Activated CD4-positive, alpha-beta T cell treated with anti-CD3 and anti-CD28 coated beads for 48 hours (primary cell): ENCODE results near the gene CBLC.

Experiments
- DNase-seq: peaks from one replicate; pipeline ENCODE4 v3.0.0-alpha.2; 2020

Gene CBLC

DNA sequence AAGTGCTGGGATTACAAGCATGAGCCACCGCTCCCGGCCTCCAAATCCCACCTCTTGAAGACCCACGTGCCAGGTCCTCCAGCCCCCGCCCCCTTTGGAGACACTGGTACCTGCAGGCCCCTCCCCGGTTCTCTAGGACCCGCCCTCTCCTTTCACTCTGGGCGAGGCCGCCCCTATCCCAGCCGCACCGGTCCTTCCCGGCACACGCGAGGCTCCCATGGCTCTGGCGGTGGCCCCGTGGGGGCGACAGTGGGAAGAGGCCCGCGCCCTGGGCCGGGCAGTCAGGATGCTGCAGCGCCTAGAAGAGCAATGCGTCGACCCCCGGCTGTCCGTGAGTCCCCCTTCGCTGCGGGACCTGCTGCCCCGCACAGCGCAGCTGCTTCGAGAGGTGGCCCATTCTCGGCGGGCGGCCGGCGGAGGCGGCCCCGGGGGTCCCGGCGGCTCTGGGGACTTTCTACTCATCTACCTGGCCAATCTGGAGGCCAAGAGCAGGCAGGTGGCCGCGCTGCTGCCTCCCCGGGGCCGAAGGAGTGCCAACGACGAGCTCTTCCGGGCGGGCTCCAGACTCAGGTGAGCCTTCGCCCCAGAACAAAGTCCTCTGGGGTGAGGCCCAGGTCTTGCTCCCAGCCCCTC is at the start of gene CBLC:
CBLC (plus strand) TSS at position 176 of the 633 bp plus-strand sequence; CDS start at position 218, 42 bp downstream.
- DNase-seq = peak; percentile 34

DNA sequence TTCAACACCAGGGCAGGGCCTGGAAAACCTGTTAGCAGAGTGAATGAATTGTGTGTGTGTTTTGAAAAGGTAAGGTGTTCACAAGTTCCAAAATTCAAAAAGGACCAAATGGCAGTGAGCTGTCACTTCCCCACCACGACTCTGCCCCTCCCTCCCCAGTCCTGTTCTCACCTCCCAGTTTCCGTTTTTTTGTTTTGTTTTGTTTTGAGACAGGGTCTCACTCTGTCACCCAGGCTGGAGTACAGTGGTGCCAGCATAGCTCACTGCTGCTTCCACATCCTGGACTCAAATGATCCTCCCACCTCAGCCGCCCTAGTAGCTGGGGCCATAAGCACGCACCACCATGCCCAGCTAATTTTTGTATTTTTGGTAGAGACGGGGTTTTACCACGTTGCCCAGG is 49.5 kb upstream of the CBLC start:
- no peak for DNase-seq

- DNase-seq = no peak
Observed at GRCh38 chr19:44729516-44730033, 48.1 kb upstream of the CBLC start.

GRCh38 chr19:44731081-44731480 is 46.6 kb upstream of the CBLC start:
- DNase-seq = no peak

DNA sequence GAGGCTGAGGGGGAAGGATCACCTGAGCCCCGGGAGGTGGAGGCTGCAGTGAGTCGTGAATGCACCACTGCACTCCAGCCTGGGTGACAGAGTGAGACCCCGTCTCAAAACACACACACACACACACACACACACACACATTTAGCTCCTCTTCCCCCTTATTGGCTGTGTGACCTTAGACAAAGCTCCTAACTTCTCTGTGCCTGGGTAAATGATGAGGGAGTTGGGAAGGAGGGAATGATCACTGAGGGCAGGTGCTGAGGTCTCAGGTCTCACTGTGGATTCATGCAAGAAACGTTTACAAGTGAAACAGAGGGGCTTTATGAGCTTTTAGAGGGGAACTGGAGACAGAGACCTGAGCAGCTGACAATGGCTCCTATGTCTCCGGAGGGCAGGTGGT is 46.1 kb upstream of the CBLC start:
- no peak for DNase-seq

DNA sequence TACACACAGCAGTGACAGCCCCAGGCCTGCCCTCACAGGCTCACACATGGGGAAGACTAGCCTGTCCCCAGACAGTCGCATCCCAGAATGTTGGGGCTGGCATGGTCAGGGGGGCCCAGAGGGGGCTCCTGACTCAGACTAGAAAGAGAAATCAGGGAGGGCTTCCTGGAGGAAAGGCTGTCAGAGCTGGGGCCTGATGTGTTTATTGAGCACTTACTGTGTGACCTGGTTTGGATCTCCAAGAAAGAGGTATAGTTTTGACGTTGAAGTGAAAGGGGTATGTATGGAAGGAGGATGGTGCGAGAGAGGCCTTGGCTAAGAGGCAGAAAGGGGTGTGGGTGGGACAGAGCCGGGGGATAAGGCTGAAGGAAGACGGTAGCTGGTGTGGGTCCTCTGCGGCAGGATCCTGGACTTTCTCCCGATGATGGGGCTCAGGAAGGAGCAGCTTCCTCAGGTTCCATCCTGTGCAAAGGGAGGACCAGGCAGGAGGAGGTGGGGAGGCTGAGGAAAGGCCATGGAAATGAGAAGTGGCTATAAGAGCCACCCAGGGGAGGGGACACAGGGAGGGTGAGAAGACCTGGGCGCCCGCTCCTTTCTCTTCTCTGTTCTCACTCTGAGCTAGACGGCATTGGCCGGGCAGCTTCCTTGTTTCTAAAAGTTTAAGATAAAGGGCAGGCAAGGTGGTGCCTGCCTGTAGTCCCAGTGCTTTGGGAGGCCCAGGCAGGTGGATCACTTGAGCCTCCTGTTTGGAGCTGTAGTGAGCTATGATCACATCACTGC is 45.3 kb upstream of the CBLC start:
- no peak for DNase-seq

- no peak for DNase-seq
Observed at GRCh38 chr19:44734357-44734756, 43.3 kb upstream of the CBLC start.

DNA sequence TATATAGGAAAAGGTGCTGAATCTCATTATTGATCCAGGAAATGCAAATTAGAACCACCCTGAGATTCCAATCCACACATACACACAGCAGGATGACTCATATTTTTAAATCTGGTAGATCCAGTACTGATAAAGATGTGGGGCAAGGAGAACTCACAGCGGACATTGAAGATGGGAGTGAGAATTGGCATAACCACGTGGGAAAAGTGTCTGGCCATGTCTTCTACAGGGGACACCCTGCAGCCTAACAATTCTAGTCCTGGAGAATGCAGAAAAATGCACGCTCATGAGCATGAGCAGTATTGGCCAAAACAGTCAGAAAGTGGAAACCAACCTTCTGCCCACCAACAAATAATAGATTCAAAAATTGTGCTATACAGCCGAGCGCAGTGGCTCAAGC is 42.7 kb upstream of the CBLC start:
- DNase-seq = no peak

- no peak for DNase-seq
Observed at GRCh38 chr19:44737238-44738071, 40.2 kb upstream of the CBLC start.

- no peak for DNase-seq
Observed at GRCh38 chr19:44738136-44738535, 39.6 kb upstream of the CBLC start.

GRCh38 chr19:44738603-44739558 is 38.8 kb upstream of the CBLC start:
- no peak for DNase-seq

GRCh38 chr19:44740351-44740824 is 37.3 kb upstream of the CBLC start:
- DNase-seq = no peak

- DNase-seq = no peak
Observed at GRCh38 chr19:44741258-44741731, 36.4 kb upstream of the CBLC start.

DNA sequence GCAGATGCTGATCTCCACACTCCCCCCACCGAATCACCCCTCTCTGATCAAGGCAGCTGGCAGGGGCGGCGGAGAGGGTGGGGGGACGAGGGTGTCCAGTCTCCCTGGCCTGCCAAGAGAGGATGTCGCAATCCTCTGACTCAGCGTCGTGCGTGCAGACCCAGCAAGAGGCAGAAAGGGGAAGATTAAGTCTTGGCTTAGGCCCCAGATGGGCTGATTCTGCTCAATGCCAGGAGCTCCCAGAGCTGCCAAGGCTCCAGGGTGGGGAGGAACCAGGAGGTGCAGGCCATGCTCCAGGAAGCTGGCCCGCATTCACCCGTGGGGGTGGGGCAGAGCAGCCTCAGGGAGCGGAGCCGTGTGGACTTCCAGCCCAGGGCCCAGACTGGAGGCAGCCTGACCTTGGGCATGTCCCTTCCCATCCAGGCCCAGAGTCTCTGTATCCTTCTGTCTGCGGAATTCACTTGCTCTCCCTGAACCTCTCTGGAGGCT is 35.8 kb upstream of the CBLC start:
- DNase-seq = peak; percentile 57

DNA sequence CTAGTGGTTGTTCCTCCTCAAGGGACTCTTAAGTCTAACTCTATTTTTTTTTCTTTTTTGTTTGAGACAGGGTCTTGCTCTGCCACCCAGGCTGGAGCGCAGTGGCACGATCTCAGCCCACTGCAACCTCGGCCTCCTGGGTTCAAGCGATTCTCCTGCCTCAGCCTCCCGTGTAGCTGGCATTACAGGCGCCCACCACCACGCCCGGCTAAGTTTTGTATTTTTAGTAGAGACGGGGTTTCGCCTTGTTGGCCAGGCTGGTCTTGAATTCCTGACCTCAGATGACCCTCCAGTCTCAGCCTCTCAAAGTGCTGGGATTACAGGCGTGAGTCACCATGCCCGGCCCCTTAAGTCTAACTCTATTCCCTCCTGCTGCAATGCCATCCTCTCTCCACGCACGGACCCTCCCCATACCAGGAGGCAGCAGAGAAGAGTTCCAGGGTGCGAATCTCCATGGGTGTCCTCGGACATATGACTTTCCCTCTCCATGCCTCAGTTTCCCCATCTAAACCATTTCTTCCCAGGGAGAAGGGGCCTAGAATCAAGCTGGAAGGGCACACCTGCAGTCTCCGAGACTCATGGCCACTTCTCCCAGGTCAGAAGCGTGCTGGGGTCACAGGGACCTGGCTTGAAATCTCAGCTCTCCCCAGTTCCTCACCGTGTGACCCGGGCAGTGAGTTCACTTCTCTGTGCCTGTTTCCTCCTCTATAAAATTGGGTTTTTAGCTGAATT is 35.2 kb upstream of the CBLC start:
- no peak for DNase-seq

GRCh38 chr19:44744871-44745332 is 32.8 kb upstream of the CBLC start:
- no peak for DNase-seq

DNA sequence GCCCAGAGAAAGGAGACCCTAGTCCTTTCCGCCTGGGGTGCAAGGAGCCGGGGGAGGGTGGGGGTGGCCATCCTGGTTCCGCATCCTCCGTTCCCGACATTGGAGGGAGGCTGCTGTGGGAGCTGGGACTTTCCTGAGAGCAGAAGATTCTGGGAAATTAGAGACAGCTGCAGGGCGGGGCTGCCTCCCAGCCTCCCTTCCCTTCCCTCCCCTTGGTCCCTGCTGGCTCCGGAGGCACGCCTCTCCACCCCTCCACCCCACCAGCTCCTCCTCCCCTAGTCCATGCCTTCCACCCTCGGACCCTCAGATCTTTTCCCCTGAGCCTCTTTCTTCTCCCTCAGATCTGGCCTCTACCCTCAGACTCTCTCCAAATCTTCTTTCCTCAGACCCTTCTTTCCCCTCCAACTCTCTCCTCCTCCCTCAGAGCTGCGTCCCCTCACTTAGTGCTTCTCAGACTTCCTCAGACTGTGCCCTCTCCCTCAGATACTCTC is 32.3 kb upstream of the CBLC start:
- DNase-seq = no peak

DNA sequence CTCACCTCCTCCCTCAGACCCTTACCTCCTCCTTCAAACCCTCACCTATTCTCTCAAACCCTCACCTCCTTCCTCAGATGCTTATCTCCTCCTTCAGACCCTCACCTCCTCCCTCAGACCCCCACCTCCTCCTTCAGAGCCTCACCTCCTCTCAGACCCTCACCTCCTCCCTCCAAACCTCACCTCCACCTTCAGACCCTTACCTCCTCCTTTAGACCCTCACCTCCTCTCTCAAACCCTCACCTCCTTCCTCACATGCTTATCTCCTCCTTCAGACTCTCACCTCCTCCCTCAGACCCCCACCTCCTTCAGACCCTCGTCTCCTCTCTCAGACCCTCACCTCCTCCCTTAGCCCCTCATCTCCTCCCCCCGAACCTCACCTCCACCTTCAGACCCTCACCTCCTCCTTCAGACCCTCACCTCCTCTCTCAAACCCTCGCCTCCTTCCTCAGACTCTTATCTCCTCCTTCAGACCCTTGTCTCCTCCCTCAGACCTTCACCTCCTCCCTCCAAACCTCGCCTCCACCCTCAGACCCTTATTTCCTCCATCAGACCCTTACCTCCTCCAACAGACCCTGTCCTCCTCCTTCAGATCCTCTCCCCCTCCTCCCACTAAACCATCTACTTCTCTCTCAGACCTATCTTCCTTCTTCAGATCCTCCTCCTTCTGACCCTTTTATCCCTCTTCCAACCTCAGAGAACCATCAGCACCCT is 31.6 kb upstream of the CBLC start:
- no peak for DNase-seq

- DNase-seq = no peak
Observed at GRCh38 chr19:44746616-44746945, 31.1 kb upstream of the CBLC start.
